Bronchial epithelial cell (primary cell): ENCODE data around the gene SAXO2. TPM values are rescaled to one million over a fixed set of nuclear protein-coding genes. Genes with fewer than 3 reads are reported as not detected.
"Not testable (repeated sequence)": the region's sequence is repeated elsewhere in the genome, so short reads cannot be mapped to it uniquely, and the experiment has no call there.

Experiments
- DNase-seq: peaks from one replicate; pipeline ENCODE4 v3.0.0-alpha.2; 2010; ENCODE audit warnings: low read depth
- FAIRE-seq: peaks from 2 replicates; lab custom pipeline; 2011; peaks lifted over from hg19 to GRCh38; lab: Jason Lieb, UNC
- H3K27me3 ChIP-seq: 2 replicates; pipeline ENCODE4 v1.5.1; 2011; ENCODE audit warnings: low read length; ENCODE audit not compliant: control insufficient read depth, insufficient read depth
- H3K36me3 ChIP-seq: 2 replicates; pipeline ENCODE4 v1.5.1; 2011; ENCODE audit warnings: low read length; ENCODE audit not compliant: control insufficient read depth, insufficient read depth
- H3K4me3 ChIP-seq: 2 replicates; pipeline ENCODE4 v1.5.1; 2011; ENCODE audit warnings: mild to moderate bottlenecking, low read depth, low read length, control low read depth
- CTCF ChIP-seq: IDR thresholded peaks from 2 replicates; pipeline ENCODE4 v1.5.1; 2011; ENCODE audit warnings: mild to moderate bottlenecking, moderate library complexity, low read length, control low read depth, inconsistent platforms; ENCODE audit not compliant: insufficient read depth, severe bottlenecking
- total RNA-seq: library from RNA; depleted of rRNA; stranded (reverse); fragments of >200 nt; gene quantifications from 2 replicates; pipeline ENCODE4 v1.2.1, GENCODE V29; 2014

SAXO2 gene
- total RNA-seq, 1 donor from 2014 or later: 0.26 TPM

GRCh38 chr15:82272154-82272553 is 9.5 kb downstream of the SAXO2 start:
- DNase-seq: no peak
- H3K27me3 ChIP-seq: no peaks in the 10 kb centered on the region
- TF ChIP-seq CTCF: no peak
- no peak overlapping the region for H3K4me3 ChIP-seq
- no peak for FAIRE-seq
- no peaks in the 10 kb centered on the region for H3K36me3 ChIP-seq

- Histone ChIP-seq H3K4me3 (no peak overlapping the region), H3K36me3 (no peaks in the 10 kb centered on the region), H3K27me3 (no peaks in the 10 kb centered on the region)
- no peak for TF ChIP-seq CTCF
- FAIRE-seq (no peak), DNase-seq (no peak)
Observed at GRCh38 chr15:82275410-82275809, 12.8 kb downstream of the SAXO2 start.

- H3K27me3 ChIP-seq, DNase-seq, H3K36me3 ChIP-seq, H3K4me3 ChIP-seq: not testable (repeated sequence)
- peak; percentile 21 for TF ChIP-seq CTCF
- peak; percentile 81 for FAIRE-seq
Observed at GRCh38 chr15:82281276-82281675, 18.7 kb downstream of the SAXO2 start.

- DNase-seq, H3K4me3 ChIP-seq, H3K27me3 ChIP-seq, FAIRE-seq, H3K36me3 ChIP-seq: not testable (repeated sequence)
Observed at GRCh38 chr15:82282386-82282785, 19.8 kb downstream of the SAXO2 start.

GRCh38 chr15:82284381-82284780 is 21.8 kb downstream of the SAXO2 start:
- H3K27me3 ChIP-seq, H3K36me3 ChIP-seq, H3K4me3 ChIP-seq, FAIRE-seq, DNase-seq: not testable (repeated sequence)

GRCh38 chr15:82286475-82286874 is 23.9 kb downstream of the SAXO2 start:
- not testable (repeated sequence) for DNase-seq, FAIRE-seq

GRCh38 chr15:82288202-82288601 is 25.6 kb downstream of the SAXO2 start:
- DNase-seq, H3K4me3 ChIP-seq, H3K36me3 ChIP-seq, FAIRE-seq, H3K27me3 ChIP-seq: not testable (repeated sequence)

More at GRCh38 chr15:82286475-82286874, 23.9 kb downstream of the SAXO2 start:
- not testable (repeated sequence) for H3K27me3 ChIP-seq, H3K4me3 ChIP-seq, H3K36me3 ChIP-seq

- Histone ChIP-seq H3K36me3 (no peaks in the 10 kb centered on the region), H3K27me3 (no peaks in the 10 kb centered on the region), H3K4me3 (no peak overlapping the region)
- DNase-seq (peak; percentile 13), FAIRE-seq (no peak)
- no peak for TF ChIP-seq CTCF
Observed at GRCh38 chr15:82292271-82292670, 29.7 kb downstream of the SAXO2 start.
